Lower leg skin (tissue), 4 donors: Measurements from ENCODE around the gene FAM120A. TPM values are rescaled to one million over a fixed set of nuclear protein-coding genes. Genes with fewer than 3 reads are reported as not detected.
A peak's percentile ranks its signal among the peaks of the same experiment; 100 is the strongest.

Experiments used
- DNase-seq, 2 donors: peaks; one replicate each; pipeline ENCODE4 v3.0.0-alpha.2; 2019; ENCODE audit warnings: low spot score in 2 of 2
- H3K4me3 ChIP-seq: fragments of 200-600 bp; sonication (generic); 2 replicates; pipeline ENCODE4 v1.5.1; 2017; ENCODE audit warnings: mild to moderate bottlenecking, low read depth; ENCODE audit not compliant: poor library complexity, severe bottlenecking
- CTCF ChIP-seq, 3 donors: fragments of 450-650 bp; IDR thresholded peaks; one replicate each; pipeline ENCODE4 v1.5.1; 2016; ENCODE audit warnings: antibody characterized with exemption in 3 of 3, mild to moderate bottlenecking in 3 of 3, moderate library complexity in 2 of 3
- POLR2A ChIP-seq, 2 donors: fragments of 450-650 bp; IDR thresholded peaks; one replicate each; pipeline ENCODE4 v1.6.1; 2016 to 2017; ENCODE audit warnings: antibody characterized with exemption in 2 of 2, mild to moderate bottlenecking in 1 of 2, moderate library complexity in 1 of 2
- WGBS, 2 donors: methylation state at CpG; one replicate each; pipeline ENCODE4 v1.1.5; 2018; 5-methylcytosine and 5-hydroxymethylcytosine counted together
- intact Hi-C: fragments of 100-400 bp; cut with DNase I; formaldehyde crosslinking; loops from one replicate; pipeline ENCODE4 v1.15.0; 2023; ENCODE audit warnings: low total_unique reads
- total RNA-seq, 4 donors: library from RNA; depleted of rRNA; stranded (reverse); fragments of >200 nt; gene quantifications; one replicate each; pipeline ENCODE4 v1.1.0, GENCODE V29; 2016

The FAM120A gene
- total RNA-seq, 4 donors from 2014 or later = 58.1 to 80.5 (median 65.0) TPM

- whole genome bisulfite sequencing, 2 donors = 86 to 87% methylated on average over 8 of the region's 8 CpGs
- TF ChIP-seq POLR2A (IDR thresholded peaks at IDR 0.05) = no peak
- TF ChIP-seq CTCF (IDR thresholded peaks at IDR 0.05) = no peak
- intact Hi-C loops = no loop called here
- no peak for DNase-seq
- H3K4me3 ChIP-seq = no peak overlapping the region
Observed at GRCh38 chr9:93440896-93441580, 10.4 kb upstream of the FAM120A start.

- intact Hi-C loops = no loop called here
- WGBS, 2 donors = 62 to 95% methylated on average over 3 of the region's 3 CpGs
- TF ChIP-seq POLR2A (IDR thresholded peaks at IDR 0.05) = no peak
- no peak for TF ChIP-seq CTCF (IDR thresholded peaks at IDR 0.05)
- no peak for DNase-seq
- no peak overlapping the region for H3K4me3 ChIP-seq
Observed at GRCh38 chr9:93446073-93446472, 5.4 kb upstream of the FAM120A start.

DNA sequence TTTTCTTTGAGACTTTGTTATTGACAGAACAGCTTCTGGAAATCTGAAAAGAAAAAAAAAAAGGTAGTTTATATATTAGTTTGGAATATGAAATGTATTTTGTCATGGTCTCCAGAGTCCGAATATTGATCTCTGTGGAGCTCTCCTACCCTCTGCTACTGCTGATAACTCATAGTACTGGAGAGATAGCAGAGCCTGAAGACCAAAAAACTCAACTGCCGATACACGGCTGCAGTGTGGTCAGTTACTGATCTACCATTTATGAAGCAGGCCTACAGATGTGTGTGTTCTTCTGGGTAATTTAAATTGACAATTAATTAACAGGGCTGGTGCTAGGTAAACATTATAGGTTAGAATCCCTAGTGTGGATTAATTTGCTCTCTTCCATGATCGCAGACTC lies 3.8 kb upstream of the FAM120A start:
- H3K4me3 ChIP-seq = no peak overlapping the region
- DNase-seq = no peak
- WGBS, 2 donors = 92 to 94% methylated on average over 4 of the region's 4 CpGs
- intact Hi-C loops = no loop called here
- TF ChIP-seq CTCF (IDR thresholded peaks at IDR 0.05) (no peak), POLR2A (IDR thresholded peaks at IDR 0.05) (no peak)

DNA sequence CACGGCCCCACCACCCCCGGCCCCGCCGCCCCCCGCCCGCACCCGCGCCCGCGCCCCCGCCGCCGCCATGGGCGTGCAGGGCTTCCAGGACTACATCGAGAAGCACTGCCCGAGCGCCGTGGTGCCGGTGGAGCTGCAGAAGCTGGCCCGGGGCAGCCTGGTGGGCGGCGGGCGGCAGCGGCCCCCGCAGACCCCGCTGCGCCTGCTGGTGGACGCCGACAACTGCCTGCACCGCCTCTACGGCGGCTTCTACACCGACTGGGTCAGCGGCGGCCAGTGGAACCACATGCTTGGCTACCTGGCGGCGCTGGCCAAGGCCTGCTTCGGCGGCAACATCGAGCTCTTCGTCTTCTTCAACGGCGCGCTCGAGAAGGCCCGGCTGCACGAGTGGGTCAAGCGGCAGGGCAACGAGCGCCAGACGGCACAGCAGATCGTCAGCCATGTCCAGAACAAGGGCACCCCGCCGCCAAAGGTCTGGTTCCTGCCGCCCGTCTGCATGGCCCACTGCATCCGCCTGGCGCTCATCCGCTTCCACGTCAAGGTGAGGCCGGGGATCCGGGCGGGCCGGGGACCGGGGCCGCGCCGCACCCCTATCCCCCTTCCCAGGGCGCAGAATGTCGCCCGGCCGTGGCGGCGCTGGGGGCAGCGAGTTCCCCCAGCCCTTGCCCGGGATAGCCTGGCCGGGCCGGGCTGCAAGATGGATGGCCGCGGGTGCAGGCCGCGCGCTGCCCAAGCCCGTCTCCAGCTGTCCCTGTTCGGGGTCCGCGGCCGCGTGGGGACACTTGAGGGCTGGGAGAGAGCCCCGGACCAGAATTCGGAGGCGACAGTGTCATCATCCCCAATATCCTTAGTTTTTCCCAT lies 594 bp downstream of the FAM120A start:
- H3K4me3 ChIP-seq = peak overlapping the region; percentile 58
- DNase-seq = peak; percentile 36 to 92
- no peak for TF ChIP-seq CTCF (IDR thresholded peaks at IDR 0.05)
- TF ChIP-seq POLR2A (IDR thresholded peaks at IDR 0.05) = no peak
- WGBS, 2 donors = 0 to 1% methylated on average over 28 to 53 of the region's 92 CpGs
- intact Hi-C loops = no loop called here

- TF ChIP-seq POLR2A (IDR thresholded peaks at IDR 0.05) = no peak
- TF ChIP-seq CTCF (IDR thresholded peaks at IDR 0.05) = no peak
- no peak for DNase-seq
- WGBS, 2 donors = 0 to 1% methylated on average over 10 of the region's 10 CpGs
- intact Hi-C loops = no loop called here
- H3K4me3 ChIP-seq = peak overlapping the region; percentile 58
Observed at GRCh38 chr9:93452710-93453046, 1.2 kb downstream of the FAM120A start.
